HG03354 (cell line): ENCODE results near the gene RNF130.

Experiments
- ATAC-seq: cut with Tn5 transposase; IDR thresholded peaks from one replicate; pipeline ENCODE4 v1.9.1; 2021; ENCODE audit warnings: mild to moderate bottlenecking; ENCODE audit not compliant: unreplicated experiment, poor library complexity, severe bottlenecking

Gene RNF130

DNA sequence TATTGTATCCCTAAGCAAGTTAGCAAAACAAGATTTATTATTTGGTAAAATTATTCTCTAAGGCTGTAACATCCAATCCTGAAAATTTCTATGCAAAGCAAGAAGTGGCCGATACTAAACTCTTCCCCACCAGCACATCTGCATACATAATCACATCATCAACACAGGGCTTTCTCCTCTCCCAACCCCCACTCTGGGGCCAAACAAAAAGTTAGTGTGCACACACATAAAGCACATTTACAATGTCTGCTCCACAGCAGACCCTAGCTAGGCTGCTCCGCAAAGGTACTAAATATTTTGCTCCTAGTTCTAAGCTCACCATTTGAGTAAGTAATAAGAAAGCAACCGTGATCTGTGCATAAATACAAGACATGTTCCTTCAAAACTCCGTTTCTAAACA lies 3.6 kb downstream of the RNF130 start:
- ATAC-seq = no peak

DNA sequence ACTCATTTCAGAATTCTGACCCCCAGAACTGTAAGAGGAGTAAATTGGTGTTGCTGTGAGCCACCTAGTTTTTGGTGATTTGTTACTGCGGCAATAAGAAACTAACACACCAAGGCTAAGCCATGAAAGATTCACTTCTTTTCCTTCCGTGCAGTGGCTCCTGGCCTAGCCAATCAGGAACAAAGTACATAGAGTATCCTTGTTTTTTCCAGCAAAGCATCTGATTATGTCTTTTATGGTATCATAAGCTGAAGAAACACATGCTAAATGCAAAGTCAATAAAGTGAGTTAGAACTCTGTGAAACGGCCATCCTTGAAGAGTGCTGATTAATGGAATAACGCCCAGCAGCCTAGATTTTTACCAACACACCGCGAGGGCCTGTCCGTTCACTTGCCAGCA lies 11.4 kb downstream of the RNF130 start:
- no peak for ATAC-seq

DNA sequence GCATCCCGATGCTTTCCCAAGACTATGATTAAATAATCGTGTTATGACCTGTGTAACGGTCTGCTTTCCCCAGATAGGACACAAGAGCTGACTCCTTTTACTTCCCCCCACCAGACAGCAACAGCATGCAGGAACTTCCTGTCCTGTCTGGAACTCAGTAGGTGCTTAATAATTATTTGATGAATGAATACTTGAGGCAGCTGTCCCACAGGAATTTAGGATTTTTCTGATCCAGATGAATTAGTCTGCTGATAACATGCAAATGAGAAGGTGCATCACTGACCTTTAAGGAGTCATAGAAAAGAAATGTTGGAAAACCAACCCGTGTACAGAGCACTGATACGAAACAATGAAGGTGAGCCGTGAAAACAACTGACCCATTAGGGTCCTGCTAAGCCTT lies 12.2 kb downstream of the RNF130 start:
- ATAC-seq = no peak

DNA sequence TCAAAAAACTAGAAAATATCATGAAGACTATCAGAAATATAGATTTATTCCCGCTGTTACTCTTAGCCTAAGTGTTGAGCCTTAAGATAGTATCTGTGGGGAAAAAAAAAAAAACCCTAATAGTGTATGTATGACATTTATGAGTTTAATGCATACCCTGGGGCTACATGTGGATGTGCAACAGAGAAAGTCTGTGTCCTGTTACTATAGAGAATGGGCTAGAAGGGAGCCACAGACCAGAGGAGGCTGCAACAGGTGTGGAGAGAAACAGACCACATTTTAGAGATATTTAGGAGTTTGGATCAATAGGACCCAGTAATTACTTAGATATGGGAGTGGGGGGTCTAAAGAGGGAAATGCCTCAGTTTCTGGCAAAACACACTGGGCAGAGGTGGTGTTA lies 15.4 kb downstream of the RNF130 start:
- no peak for ATAC-seq

DNA sequence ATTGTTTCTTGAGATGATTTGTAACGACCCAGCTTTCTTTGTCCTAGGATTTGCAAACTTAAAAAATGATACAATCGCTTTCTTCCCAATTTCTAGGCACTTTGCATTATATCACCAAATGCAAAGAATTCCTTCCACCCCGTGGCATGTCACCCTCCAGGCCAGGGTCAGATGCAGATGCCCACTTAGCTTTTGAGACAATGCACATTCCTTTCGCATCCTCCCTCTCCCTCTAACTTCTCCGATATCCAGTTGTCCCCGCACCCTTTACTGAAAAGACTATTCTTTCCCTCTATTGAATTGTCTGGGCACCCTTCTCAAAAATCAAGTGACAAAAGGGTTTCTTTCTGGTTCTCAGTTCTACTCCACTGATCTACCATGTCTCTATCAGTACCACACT lies 17.3 kb downstream of the RNF130 start:
- no peak for ATAC-seq

DNA sequence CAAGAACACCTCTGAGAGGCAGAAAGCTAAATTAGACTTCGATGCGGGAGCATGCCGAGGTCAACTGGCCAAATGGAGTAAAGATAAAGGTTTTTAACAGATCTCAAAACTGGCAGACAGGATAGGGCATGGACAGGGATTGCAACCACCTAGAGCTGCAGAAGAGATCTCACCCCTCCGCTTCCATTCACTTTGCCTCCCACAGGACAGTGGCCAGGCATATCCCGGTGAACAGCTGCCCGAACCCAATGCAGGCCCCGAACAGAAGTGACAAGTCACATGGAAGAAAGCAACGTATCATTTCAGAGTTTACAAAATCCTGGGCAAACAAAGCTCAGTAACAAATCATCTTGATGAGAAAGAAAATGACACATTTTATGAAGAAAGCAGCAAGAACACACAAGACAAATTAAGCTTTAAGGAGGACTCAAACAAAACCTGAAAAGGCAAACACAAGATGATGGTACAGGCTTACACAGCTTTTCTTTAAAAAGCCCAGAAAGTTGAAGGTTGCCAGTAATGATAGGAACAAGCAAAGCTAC lies 18.4 kb downstream of the RNF130 start:
- ATAC-seq = no peak

DNA sequence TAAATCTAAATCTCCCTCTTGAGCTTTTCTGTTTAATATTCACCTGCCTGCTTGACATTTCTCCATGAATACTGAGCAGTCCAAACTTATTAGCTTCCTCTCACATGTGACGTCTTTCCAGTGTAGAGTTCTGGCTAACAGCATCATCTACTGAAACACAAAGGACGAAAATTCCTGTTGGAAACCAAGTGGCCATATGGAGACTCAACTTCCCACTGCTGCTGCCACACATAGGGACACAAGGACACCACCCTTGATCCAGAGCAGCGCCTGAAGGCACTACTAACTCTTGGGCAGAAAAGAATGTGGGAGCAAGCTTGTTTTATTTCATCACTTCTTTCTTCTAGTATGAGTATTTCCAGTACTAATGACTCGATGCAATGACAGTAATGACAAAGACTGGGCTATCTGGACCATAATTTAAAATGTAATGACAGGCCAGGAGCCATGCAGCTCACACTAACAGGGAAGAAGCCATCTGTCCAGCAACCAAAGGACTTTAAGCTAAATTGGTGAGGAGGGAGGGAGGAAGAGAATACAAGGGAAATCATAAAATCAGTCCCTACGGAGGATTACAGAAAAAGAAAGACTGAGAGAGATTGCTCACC lies 19.2 kb downstream of the RNF130 start:
- ATAC-seq = no peak

DNA sequence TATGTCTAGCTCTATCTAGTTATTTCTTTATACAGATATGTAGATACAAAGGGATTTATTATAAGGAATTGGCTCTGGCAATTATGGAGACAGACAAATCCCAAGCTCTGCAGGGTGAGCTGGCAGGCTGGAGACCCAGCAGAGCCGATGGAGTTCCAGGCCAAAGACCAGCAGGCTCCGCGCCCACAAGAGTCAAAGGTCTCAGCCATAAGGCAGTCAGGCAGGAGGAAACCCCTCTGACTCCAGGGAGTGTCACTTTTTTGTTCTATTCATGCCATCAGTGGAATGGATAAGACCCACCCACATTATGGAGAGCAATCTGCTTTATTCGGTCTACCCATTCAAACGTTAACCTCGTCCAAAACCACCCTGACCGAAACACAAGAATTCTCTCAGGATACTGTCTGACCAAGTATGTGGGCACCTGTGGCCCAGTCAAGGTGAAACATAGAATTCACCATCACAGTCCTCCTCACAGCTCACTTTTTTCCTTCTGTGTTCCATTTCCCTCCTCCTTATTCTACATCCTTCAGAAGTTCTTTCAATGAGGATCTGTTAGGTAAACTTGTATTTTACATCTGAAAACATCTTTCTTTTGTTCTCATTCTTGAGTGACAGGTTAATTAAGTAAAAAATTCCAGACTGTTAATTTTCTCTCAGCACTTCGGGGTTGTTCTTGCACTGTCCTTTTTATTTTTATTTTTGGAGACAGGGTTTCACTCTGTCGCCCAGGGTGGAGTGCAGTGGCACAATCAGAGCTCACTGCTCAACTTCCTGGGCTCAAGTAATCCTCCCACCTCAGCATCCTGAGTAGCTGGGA lies 21.2 kb downstream of the RNF130 start:
- ATAC-seq = no peak

DNA sequence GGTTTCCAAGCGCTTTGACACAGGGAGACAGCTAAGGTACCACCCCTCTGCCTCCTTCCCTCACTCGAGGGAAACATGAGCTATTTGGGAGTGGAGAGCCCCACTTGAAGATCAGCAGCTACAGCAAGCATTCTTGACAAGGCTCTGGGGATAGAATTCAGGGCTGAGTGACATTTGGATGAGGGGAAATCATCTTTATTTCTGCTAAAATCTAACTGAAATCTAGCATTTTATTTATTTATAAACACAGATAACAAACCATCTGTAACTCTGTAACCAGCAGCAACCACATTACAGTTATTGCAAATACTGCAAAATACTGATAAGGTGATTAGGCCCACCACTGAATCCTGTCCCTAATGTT lies 22.4 kb downstream of the RNF130 start:
- no peak for ATAC-seq

DNA sequence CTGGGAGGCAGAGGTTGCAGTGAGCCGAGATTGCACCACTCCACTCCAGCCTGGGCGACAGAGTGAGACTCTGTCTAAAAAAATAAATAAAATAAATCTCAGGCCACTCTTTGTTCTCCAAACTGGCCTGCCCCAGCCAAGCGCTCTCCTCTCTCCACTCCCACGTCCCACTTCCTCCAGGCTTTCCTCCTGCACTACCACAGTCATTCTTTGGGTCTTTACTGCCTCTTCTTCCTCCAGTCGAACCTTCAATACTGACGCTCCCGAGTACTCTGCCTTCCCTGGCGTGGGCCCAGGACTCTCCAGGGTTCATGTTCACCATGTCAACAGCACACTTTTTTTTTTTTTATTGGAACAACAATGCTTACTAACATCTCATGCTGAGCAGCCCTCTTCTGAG lies 23.9 kb downstream of the RNF130 start:
- no peak for ATAC-seq

DNA sequence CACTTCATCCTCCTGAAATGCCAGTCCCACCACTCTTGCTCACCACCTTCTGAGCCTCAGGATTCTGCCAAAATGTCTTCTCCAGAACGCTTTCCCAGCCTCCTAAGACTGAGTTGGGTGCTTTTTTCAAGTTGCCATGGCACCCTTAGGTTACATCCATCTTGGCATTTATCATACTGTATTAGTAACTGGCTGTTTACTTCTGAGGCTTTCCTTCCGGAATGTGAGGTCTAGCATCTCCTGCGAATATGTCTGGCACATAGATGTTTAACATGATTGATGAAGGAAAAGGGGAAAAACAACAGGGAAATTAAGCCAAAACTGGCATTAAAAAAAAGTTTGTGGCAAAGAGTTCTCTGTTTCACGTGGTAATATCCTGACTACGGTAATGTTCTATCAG lies 24.9 kb downstream of the RNF130 start:
- ATAC-seq = no peak

DNA sequence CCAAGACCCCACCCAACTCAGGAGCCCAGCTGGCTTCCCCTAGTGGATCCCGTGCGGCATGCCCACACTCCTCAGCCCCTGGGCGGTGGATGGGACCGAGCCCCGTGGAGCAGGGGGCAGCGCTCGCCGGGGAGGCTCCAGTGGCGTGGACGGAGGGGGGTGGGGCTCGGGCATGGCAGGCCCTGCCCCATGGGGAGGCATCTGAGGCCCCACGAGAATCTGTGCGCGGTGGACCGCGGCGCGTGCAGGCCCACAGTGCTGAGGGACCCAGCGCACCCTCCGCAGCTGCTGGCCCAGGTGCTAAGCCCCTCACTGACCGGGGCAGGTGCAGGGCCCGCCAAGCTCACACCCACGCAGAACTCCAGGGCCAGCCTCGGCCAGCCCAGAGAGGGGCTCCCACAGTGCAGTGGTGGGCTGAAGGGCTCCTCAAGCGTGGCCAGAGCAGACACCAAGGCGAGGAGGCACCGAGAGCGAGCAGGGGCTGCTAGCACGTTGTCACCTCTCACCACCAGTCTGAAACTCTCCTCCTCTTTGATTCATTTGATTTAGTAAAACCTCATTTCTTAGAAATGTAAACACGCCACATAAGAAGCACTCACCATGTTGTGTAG lies 25.6 kb downstream of the RNF130 start:
- ATAC-seq = no peak

DNA sequence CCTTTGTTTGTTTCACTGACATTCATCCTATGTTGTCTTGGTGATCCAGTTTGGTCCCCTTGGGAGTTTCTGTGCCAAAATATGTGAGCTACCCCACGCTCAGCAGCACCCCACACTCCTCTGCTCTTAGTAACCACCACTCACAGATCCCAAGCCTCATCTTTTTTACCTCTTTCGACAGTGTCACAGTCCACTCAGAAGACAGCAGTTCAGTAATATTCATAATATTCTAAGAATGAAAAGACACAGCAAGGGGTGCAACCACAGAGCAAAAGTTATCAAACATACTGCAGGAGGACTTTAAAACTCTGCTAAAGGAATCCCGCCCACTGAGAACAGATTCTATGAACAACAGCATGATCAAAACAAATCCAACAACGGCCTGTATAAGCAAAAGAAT lies 28.2 kb downstream of the RNF130 start:
- no peak for ATAC-seq

DNA sequence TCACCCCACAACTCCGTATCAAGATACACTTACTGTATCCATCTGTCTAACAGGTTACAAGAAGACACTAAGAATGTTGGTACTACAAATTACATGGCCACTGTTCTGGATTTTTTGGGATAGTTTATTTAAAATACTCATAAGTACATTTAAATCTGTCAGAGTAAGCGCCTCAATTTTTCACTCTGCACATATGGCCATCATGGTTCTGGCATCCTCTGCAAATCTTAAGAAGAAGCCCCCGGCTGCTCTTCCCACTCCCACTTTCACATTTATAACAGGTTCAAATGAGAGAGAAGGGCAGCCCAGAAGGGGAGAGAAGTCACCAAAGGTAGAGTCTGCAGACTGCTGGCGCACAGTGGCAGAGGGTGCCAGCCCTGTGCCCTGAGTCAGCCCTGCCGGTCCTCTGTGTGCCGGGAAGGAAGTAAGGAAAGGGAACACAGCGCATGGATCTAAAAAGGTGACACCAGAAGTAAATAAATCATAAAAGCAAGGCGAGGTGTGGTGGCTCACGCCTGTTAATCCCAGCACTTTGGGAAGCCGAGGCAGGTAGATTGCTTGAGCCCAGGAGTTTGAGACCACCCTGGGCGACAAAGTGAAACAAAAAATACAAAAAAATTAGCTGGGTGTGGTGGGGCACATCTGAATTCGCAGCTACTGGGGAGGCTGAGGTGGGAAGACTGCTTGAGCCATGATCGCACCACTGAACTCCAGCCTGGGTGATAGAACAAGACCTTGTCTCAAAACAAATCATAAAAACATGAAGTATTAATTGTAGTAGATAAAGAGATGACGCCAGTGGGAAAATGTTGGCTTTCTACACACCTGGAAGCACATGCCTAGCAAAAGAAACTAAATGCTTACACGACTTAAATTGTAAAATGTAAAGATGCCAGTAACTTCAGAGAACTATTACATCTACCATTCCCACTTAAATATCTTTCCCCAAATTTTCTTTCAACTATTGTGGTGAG lies 30.0 kb downstream of the RNF130 start:
- no peak for ATAC-seq

DNA sequence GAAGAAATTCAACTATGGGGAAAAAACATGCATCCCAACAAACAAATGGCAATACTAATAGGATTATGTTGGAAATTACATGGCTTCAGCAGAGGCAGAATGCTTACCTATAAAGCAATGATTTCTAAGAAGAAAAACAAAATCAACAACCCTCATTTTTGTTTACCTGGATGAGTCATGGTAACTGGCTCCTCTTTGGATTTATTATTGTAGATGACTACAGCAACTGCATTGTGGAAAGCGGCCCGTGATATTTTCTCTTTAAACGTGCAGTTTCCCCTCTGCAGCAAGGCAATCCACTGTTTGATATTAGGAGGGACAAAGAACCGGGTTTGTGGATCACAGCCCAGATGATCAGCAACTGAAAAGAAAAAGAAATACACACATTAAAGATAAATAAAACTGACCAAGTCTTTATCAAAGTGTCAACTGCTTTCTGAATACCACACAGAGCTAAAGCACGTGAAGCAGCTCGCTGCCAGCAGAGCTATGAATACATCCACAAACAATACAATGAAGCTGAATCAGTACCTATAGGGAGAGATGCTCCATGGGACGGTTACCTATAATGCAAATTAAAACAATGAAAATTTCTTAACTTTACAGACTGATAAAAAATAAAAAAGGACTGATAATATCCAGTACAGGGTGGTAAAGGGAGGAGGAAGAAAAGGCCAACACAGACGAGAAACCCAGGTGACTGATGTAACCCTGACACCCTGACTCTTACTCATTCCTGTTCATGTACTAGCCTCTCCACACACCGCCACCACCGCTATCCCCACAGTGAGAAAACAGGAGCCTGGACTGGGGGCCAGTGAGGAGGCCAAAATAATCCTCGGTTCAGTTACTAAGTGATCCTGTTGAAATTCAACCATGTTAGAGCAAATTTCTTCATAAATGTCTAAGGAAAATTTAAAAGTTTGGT lies 31.0 kb downstream of the RNF130 start:
- ATAC-seq = no peak

DNA sequence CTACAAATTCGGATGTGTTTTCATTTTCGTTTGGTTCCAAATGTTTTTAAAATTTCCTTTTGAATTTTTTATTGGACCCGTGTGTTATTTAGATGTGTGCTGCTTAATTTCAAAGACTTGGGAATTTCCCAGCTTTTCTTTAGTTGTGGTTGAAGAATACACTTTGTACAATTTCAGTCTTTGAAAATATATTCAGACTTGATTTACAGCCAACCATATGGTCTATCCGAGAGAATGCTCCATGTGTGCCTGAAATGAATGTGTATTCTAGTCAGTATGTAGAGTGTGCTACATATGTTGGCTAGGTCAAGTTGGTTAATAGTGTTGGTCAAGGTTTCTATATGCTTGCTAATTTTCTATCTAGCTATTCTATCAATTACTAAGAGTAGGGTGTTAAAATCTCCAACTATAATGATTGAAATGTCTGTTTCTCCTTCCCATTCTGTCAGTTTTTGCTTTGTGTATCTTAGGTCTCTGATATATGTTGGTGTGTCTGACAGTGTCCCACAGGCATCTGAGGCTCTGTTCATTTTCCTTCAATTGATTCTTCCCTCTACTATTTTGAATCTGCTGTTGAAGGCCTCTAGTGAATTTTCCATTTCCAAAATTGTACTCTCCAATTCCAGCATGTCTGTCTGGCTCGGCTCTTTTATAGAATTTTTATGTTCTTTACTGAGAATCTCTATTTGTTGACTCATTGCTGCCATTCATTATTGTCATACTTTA lies 36.2 kb downstream of the RNF130 start:
- no peak for ATAC-seq

DNA sequence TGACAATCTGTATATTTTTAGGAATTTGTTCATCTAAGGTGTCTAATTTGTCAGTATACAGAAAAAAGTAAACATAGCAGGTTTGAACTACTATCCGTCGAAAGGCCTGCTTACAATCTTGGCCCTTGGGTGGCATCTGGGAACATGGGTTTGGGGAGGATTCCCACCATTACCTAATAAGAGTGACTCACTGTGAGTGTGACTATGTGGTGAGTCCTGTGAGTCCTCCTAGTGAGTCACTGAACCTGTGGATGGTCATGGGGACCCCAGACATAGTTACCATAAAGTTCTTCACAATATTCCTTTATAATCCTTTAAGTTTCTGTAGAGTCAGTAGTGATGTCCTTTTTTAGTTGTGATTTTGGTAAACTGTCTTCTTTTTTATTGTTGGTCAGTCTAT lies 37.0 kb downstream of the RNF130 start:
- ATAC-seq = no peak

DNA sequence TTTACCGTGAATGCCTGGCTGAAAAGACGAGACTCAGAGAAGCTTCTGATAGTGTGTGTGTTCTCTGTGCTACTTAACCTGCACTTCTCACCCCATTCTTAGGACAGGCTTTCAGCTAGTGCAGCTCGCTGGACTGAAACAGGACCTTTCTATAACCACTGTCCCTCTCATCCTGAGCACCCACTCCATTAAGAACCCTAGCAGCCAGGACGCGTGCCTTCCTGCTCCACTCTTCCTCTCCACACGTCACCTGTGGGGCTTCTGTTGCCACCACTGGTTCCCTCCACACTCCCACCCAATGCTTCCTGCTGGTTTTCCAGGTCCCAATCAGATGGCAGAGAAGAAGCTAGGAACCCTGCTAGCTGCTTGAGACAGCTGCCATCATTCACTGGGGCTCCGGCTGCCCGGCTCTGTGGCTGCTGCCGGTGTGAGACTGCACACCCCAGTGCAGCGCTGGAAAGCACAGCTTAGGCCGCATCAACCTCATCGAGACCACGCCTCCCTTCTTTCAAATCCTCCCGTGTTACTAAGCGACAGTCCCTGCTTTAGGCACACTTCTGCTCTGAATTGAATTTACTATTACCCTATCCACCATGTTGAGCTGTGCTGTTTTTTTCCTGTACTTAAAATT lies 44.0 kb downstream of the RNF130 start:
- ATAC-seq = no peak
